Right forelimb (tissue), 1 donor: Measurements from ENCODE around the gene AP1G2.

Experiments used
- DNase-seq: peaks from one replicate; pipeline ENCODE4 v3.0.0-alpha.2; 2018

AP1G2 gene

GRCh38 chr14:23513005-23513817, 54.4 kb downstream of the AP1G2 start:
- DNase-seq = no peak

GRCh38 chr14:23512156-23512555, 55.4 kb downstream of the AP1G2 start:
- DNase-seq = no peak
